H1 (cell line): Measurements from ENCODE around the gene RNF212.

Experiments
- CBX8 ChIP-seq: fragments of 300-800, 300-1000 bp; sonication (generic); IDR thresholded peaks from 2 replicates; pipeline ENCODE4 v1.7.1; 2016; ENCODE audit warnings: low read depth, low read length, borderline replicate concordance
- CEBPB ChIP-seq: IDR thresholded peaks from 2 replicates; pipeline ENCODE4 v1.6.1; 2012; ENCODE audit warnings: low read depth, low read length
- EZH2 ChIP-seq: fragments of 200-600 bp; sonication (generic); IDR thresholded peaks from 2 replicates; pipeline ENCODE4 v1.7.1; 2012; ENCODE audit warnings: low read depth, mild to moderate bottlenecking, moderate library complexity, low read length, inconsistent platforms; ENCODE audit not compliant: severe bottlenecking
- POLR2A ChIP-seq, 2 experiments: IDR thresholded peaks; 1 replicate in 1 of 2; 2 replicates in 1 of 2; pipeline ENCODE4 v1.6.1; 2011; ENCODE audit warnings: low read depth in 2 of 2, low read length in 2 of 2, mild to moderate bottlenecking in 2 of 2; ENCODE audit errors: control extremely low read depth in 1 of 2
- RXRA ChIP-seq: IDR thresholded peaks from 2 replicates; pipeline ENCODE4 v1.6.1; 2011; ENCODE audit warnings: low read depth, mild to moderate bottlenecking, low read length, moderate library complexity; ENCODE audit not compliant: insufficient read depth
- SP4 ChIP-seq: IDR thresholded peaks from 2 replicates; pipeline ENCODE4 v1.6.1; 2012; ENCODE audit warnings: low read length, inconsistent platforms
- TF ChIP-seq, protein P1 (sequence below), 3 experiments: IDR thresholded peaks; 1 replicate in 2 of 3; 2 replicates in 1 of 3; pipeline versions ENCODE4 v1.5.1 to v1.6.1; 2011; ENCODE audit warnings: low read length in 3 of 3, mild to moderate bottlenecking in 3 of 3, inconsistent platforms in 2 of 3, low read depth in 1 of 3, moderate library complexity in 1 of 3; ENCODE audit not compliant: insufficient read depth in 1 of 3; ENCODE audit errors: control extremely low read depth in 1 of 3
- TF ChIP-seq, protein P2 (sequence below): IDR thresholded peaks from 2 replicates; pipeline ENCODE4 v1.6.1; 2012; ENCODE audit warnings: inconsistent platforms

DNA sequence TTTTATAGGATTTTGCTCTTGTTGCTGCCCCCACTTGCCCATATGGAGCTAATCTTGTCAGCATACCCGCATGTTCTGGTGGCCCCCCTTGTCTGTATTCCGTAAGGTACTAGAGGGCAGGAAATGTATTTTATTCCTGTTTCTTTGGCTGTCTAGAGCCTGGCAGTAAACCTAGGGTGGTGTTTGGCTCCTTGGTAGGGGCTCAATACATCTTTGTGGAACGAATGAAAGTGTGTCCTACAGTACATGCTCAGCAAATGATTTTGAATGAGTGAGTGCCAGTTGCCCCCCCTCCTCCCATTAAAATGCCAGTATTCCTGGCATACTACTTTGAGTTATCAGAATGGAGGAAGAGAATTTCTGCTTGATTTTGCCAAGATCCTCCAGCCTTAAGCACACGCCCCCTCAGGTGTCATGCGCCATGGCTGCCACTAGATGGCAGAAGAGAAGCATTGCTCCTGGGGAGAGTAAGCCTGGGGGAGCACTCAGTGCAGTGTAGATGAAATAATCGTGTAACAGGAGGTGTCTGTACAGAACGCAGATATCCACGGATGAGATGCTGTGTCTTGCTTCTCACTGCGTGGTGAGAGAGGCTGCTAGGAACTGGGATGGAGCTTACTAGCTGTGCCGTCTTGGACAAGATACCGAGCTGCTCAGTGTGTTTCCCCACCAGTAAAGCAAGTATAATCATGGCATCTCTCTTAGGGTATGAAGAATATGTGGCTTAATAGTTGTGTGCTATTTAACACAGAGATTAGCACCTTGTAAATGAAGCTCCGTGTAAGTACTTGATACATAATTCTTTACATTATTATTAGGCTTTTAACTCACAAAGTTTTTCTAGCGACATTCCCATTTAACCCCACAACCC lies 17.2 kb upstream of the RNF212 start:
- TF ChIP-seq, protein P1, sequence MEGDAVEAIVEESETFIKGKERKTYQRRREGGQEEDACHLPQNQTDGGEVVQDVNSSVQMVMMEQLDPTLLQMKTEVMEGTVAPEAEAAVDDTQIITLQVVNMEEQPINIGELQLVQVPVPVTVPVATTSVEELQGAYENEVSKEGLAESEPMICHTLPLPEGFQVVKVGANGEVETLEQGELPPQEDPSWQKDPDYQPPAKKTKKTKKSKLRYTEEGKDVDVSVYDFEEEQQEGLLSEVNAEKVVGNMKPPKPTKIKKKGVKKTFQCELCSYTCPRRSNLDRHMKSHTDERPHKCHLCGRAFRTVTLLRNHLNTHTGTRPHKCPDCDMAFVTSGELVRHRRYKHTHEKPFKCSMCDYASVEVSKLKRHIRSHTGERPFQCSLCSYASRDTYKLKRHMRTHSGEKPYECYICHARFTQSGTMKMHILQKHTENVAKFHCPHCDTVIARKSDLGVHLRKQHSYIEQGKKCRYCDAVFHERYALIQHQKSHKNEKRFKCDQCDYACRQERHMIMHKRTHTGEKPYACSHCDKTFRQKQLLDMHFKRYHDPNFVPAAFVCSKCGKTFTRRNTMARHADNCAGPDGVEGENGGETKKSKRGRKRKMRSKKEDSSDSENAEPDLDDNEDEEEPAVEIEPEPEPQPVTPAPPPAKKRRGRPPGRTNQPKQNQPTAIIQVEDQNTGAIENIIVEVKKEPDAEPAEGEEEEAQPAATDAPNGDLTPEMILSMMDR (IDR thresholded peaks at IDR 0.05; ENCODE audit: control extremely low read depth in 1 of 3, insufficient read depth in 1 of 3, low read depth in 1 of 3, low read length in 3 of 3) = peak; percentile 89 to 99 (median 97)
- TF ChIP-seq EZH2 = no peak
- TF ChIP-seq POLR2A (IDR thresholded peaks at IDR 0.05; ENCODE audit: control extremely low read depth in 1 of 2, low read depth in 2 of 2, low read length in 2 of 2) = no peak
- TF ChIP-seq RXRA = no peak
- TF ChIP-seq CEBPB = no peak
- TF ChIP-seq, protein P2, sequence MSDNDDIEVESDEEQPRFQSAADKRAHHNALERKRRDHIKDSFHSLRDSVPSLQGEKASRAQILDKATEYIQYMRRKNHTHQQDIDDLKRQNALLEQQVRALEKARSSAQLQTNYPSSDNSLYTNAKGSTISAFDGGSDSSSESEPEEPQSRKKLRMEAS = no peak
- TF ChIP-seq CBX8 = no peak
- TF ChIP-seq SP4 = no peak
